Tibial artery (tissue), 4 donors: ENCODE results near the gene VAV2.

Experiments
- DNase-seq, 2 donors: peaks; one replicate each; pipeline ENCODE4 v3.0.0-alpha.2; 2019
- H3K27ac ChIP-seq, 2 donors: fragments of 200-600 bp; sonication (generic) in 1 of 2; 1 replicate in 1 of 2; 2 replicates in 1 of 2; pipeline ENCODE4 v1.5.1; 2018 to 2019; ENCODE audit warnings: mild to moderate bottlenecking in 1 of 2
- H3K27me3 ChIP-seq, 2 donors: fragments of 200-600 bp; sonication (generic) in 1 of 2; one replicate each; pipeline versions ENCODE4 v1.5.1 to v1.6.0; 2016 to 2019
- H3K36me3 ChIP-seq, 3 donors: fragments of 200-600 bp; sonication (generic) in 2 of 3; one replicate each; pipeline ENCODE4 v1.5.1; 2016 to 2019; ENCODE audit warnings: mild to moderate bottlenecking in 2 of 3
- H3K4me1 ChIP-seq, 4 donors: fragments of 200-600 bp; sonication (generic) in 2 of 4; 1 replicate in 3 of 4; 2 replicates in 1 of 4; pipeline ENCODE4 v1.5.1; 2016 to 2019
- H3K4me3 ChIP-seq, 2 donors: fragments of 200-600 bp; sonication (generic) in 1 of 2; 1 replicate in 1 of 2; 2 replicates in 1 of 2; pipeline ENCODE4 v1.5.1; 2018 to 2019; ENCODE audit warnings: mild to moderate bottlenecking in 2 of 2
- H3K9me3 ChIP-seq, 3 donors: fragments of 200-600 bp; sonication (generic) in 1 of 3; one replicate each; pipeline ENCODE4 v1.5.1; 2016 to 2019
- CTCF ChIP-seq, 2 experiments: fragments of 200-600 bp in 1 of 2; fragments of 450-650 bp in 1 of 2; IDR thresholded peaks; one replicate each; pipeline ENCODE4 v1.5.1; 2017 to 2019; ENCODE audit warnings: antibody characterized with exemption in 2 of 2, mild to moderate bottlenecking in 1 of 2, moderate library complexity in 1 of 2
- intact Hi-C: fragments of 100-400 bp; cut with DNase I; formaldehyde crosslinking; loops from one replicate; pipeline ENCODE4 v1.15.0; 2023; ENCODE audit warnings: low total_unique reads

Gene VAV2

GRCh38 chr9:133954862-133955529 lies 37.1 kb downstream of the VAV2 start:
- H3K4me3 ChIP-seq, result no peak overlapping the region

DNA sequence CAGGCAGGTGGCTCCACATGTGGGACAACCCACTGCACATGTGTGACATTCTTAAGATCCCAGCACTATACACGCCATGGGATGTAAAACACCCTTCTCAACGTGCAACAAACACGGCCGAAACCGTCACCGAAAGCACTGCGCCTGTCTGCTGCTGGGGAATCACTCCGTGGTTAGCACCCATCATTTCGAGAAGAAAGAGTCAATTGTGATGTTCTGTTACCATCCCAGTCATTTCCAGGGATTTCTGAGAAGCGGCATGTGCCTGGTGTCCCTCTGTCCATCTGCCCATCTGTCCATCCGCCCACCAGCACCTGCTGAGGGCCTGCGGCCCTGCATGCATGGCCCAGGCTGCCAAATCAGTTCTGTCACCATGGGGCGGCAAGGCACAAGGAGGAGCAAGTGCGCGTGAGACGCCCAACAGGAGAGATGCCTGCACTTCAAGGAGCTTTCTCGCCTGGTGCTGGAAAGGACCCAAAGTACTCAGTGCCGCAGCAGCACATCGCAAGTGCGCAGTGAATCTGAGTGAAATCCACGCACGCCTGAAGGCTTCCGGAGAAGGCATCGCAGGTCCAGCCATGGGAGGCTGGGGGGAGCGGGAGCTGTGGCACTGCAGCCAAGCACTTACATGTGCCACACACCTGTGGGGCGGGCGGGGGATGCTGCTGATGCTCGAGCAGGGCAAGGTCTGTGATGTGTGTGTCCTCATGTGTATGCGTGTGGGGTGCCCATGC lies 38.0 kb downstream of the VAV2 start:
- H3K27ac ChIP-seq, result no peak overlapping the region
- no peak overlapping the region for H3K4me3 ChIP-seq
- TF ChIP-seq CTCF (IDR thresholded peaks at IDR 0.05), result no peak

More at GRCh38 chr9:133954862-133955529, 37.1 kb downstream of the VAV2 start:
- no peak for DNase-seq
- Histone ChIP-seq H3K27ac (no peak overlapping the region), H3K9me3 (no peaks in the 10 kb centered on the region), H3K4me1 (peaks cover 0 to 19% (median 18%) of the 10 kb centered on the region in 4 donors), H3K36me3 (no peaks in the 10 kb centered on the region), H3K27me3 (no peaks in the 10 kb centered on the region)
- no peak for TF ChIP-seq CTCF (IDR thresholded peaks at IDR 0.05)
- intact Hi-C loops, result no loop called here

DNA sequence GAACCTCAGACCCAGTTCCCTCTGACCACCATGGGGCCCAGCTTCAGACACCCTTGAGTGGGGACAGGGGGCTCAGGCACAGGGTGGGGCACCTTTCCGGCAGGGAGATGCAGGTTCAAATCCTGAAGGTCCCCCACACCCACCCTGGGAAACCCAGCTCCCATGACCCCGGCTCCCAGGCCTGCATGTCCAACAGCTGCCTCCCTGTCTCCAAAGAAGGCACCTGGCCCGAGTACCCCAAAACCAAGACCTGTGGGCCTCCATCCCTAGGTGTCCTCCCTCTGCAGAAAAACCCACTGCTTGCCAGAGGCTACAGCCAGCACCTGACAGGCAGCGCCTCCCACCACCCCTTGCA lies 38.5 kb downstream of the VAV2 start:
- no peak overlapping the region for H3K4me3 ChIP-seq
- H3K27me3 ChIP-seq, result no peaks in the 10 kb centered on the region
- H3K4me1 ChIP-seq, result peaks cover 0 to 19% (median 18%) of the 10 kb centered on the region in 4 donors
- intact Hi-C loops, result no loop called here
- no peak for TF ChIP-seq CTCF (IDR thresholded peaks at IDR 0.05)
- no peak for DNase-seq
- H3K9me3 ChIP-seq, result no peaks in the 10 kb centered on the region
- H3K36me3 ChIP-seq, result no peaks in the 10 kb centered on the region
- H3K27ac ChIP-seq, result no peak overlapping the region

More for the DNA sequence above, 38.0 kb downstream of the VAV2 start:
- no peaks in the 10 kb centered on the region for H3K27me3 ChIP-seq
- H3K9me3 ChIP-seq, result no peaks in the 10 kb centered on the region
- no peaks in the 10 kb centered on the region for H3K36me3 ChIP-seq
- intact Hi-C loops, result no loop called here
- peaks cover 0 to 19% (median 18%) of the 10 kb centered on the region in 4 donors for H3K4me1 ChIP-seq
- no peak for DNase-seq

GRCh38 chr9:133952598-133953550 lies 39.2 kb downstream of the VAV2 start:
- TF ChIP-seq CTCF (IDR thresholded peaks at IDR 0.05), result no peak
- Histone ChIP-seq H3K4me1 (peaks cover 0 to 19% (median 18%) of the 10 kb centered on the region in 4 donors), H3K36me3 (no peaks in the 10 kb centered on the region), H3K4me3 (no peak overlapping the region), H3K27ac (no peak overlapping the region), H3K9me3 (no peaks in the 10 kb centered on the region), H3K27me3 (no peaks in the 10 kb centered on the region)
- intact Hi-C loops, result no loop called here
- DNase-seq, result no peak

DNA sequence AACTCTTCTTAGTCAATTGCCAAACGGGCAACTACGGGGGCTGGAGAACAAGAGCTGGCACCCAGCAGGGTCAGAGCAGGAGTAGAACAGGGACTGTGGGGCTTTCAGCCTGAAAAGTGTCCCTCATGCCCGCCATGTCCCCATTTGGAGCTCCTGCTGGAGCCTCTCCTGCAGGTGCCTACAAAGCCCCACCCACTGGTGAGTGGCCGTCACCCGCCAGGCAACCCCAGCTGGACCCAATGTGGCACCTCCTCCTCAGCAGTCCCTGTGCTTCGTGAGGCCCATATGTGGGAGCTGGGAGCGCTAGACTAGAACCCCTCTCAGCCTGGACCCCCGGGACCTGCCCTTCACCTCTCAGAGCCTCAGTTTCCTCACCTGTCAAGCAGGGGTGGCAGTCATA lies 40.9 kb downstream of the VAV2 start:
- no peaks in the 10 kb centered on the region for H3K27me3 ChIP-seq
- H3K36me3 ChIP-seq, result no peaks in the 10 kb centered on the region
- intact Hi-C loops, result no loop called here
- TF ChIP-seq CTCF (IDR thresholded peaks at IDR 0.05), result no peak
- H3K9me3 ChIP-seq, result no peaks in the 10 kb centered on the region
- H3K27ac ChIP-seq, result no peak overlapping the region
- no peak for DNase-seq
- H3K4me3 ChIP-seq, result no peak overlapping the region
- peaks cover 0 to 7% (median 6%) of the 10 kb centered on the region in 4 donors for H3K4me1 ChIP-seq
